ENCODE measurements around the gene ARRB1. TPM values are rescaled to one million over a fixed set of nuclear protein-coding genes. Genes with fewer than 3 reads are reported as not detected.

The ARRB1 gene
- total and polyA plus RNA-seq, 7 experiments from 2014 or later = 7.5 to 104 (median 58.0) TPM

GRCh38 chr11:75267171-75267970, 84.1 kb downstream of the ARRB1 start:
- Mint-ChIP-seq H3K27ac (peak overlapping the region in 3 of 9 donors; percentile 43 to 87 (median 78)), H3K4me3 (no peak overlapping the region), H3K4me1 (peaks cover 18 to 46% (median 35%) of the 10 kb centered on the region in 7 donors), H3K9me3 (peaks cover 0 to 2% (median 0%) of the 10 kb centered on the region in 11 donors), H3K36me3 (peaks cover 0 to 29% (median 4%) of the 10 kb centered on the region in 5 donors), H3K27me3 (no peaks in the 10 kb centered on the region)
- ATAC-seq = no peak
- no peaks in the 10 kb centered on the region for H3K27me3 ChIP-seq (ENCODE audit: control insufficient read depth in 2 of 2, insufficient read depth in 2 of 2, low read length in 2 of 2)
- no peak overlapping the region for H3K4me3 ChIP-seq (ENCODE audit: low read length)
- DNase-seq = no peak
- H3K4me1 ChIP-seq (ENCODE audit: control insufficient read depth in 2 of 2, insufficient read depth in 2 of 2, low read length in 2 of 2) = peaks cover 1 to 20% of the 10 kb centered on the region in 2 donors
- H3K9me3 ChIP-seq (ENCODE audit: control insufficient read depth in 2 of 3, low read length in 3 of 3) = no peaks in the 10 kb centered on the region
- CTCF ChIA-PET = no interaction called here
- no peak overlapping the region for H3K27ac ChIP-seq (ENCODE audit: low read depth, low read length)
- POLR2A ChIA-PET = interaction anchor here (1.2 kb wide), 1 partner anchor 127 kb away, joined by 3 read pairs; no protein-coding TSS in a partner anchor
- peaks cover 0 to 38% (median 0%) of the 10 kb centered on the region in 3 experiments for H3K36me3 ChIP-seq (ENCODE audit: control insufficient read depth in 2 of 3, insufficient read depth in 3 of 3, low read length in 3 of 3)
- intact Hi-C loops (cut with micrococcal nuclease) = no loop called here

GRCh38 chr11:75265851-75266531, 85.5 kb downstream of the ARRB1 start:
- POLR2A ChIA-PET = interaction anchor here (0.8 kb wide), 1 partner anchor 9 kb away, joined by 5 read pairs; no protein-coding TSS in a partner anchor
- peak; percentile 41 for ATAC-seq
- H3K27ac Mint-ChIP-seq = peak overlapping the region; percentile 23 to 87 (median 69)

GRCh38 chr11:75264971-75265370, 86.5 kb downstream of the ARRB1 start:
- no peaks in the 10 kb centered on the region for H3K9me3 ChIP-seq (ENCODE audit: control insufficient read depth in 2 of 3, low read length in 3 of 3)
- Mint-ChIP-seq H3K27ac (peak overlapping the region in 8 of 9 donors; percentile 18 to 87 (median 82)), H3K36me3 (peaks cover 0 to 20% (median 0%) of the 10 kb centered on the region in 5 donors), H3K4me1 (peaks cover 26 to 55% (median 45%) of the 10 kb centered on the region in 7 donors), H3K27me3 (no peaks in the 10 kb centered on the region), H3K4me3 (no peak overlapping the region), H3K9me3 (peaks cover 0 to 2% (median 0%) of the 10 kb centered on the region in 11 donors)
- intact Hi-C loops (cut with micrococcal nuclease) = no loop called here
- H3K36me3 ChIP-seq (ENCODE audit: control insufficient read depth in 2 of 3, insufficient read depth in 3 of 3, low read length in 3 of 3) = peaks cover 0 to 27% (median 0%) of the 10 kb centered on the region in 3 experiments
- peak overlapping the region; percentile 18 for H3K27ac ChIP-seq (ENCODE audit: low read depth, low read length)
- H3K27me3 ChIP-seq (ENCODE audit: control insufficient read depth in 2 of 2, insufficient read depth in 2 of 2, low read length in 2 of 2) = no peaks in the 10 kb centered on the region
- DNase-seq (no peak), ATAC-seq (no peak)
- no peak overlapping the region for H3K4me3 ChIP-seq (ENCODE audit: low read length)
- POLR2A ChIA-PET = interaction anchor here (0.6 to 4.6 kb wide), 2 partner anchors 9 kb away, joined by 3 to 104 read pairs; no protein-coding TSS in a partner anchor
- peaks cover 19 to 35% of the 10 kb centered on the region in 2 donors for H3K4me1 ChIP-seq (ENCODE audit: control insufficient read depth in 2 of 2, insufficient read depth in 2 of 2, low read length in 2 of 2)
- CTCF ChIA-PET = interaction anchor here (1.0 to 5.3 kb wide), 3 partner anchors 9 to 14 kb away, joined by 3 to 45 read pairs (median 5); no protein-coding TSS in a partner anchor

More at GRCh38 chr11:75265851-75266531, 85.5 kb downstream of the ARRB1 start:
- peaks cover 0 to 28% (median 0%) of the 10 kb centered on the region in 3 experiments for H3K36me3 ChIP-seq (ENCODE audit: control insufficient read depth in 2 of 3, insufficient read depth in 3 of 3, low read length in 3 of 3)
- no peak for DNase-seq
- intact Hi-C loops (cut with micrococcal nuclease) = no loop called here
- no peaks in the 10 kb centered on the region for H3K27me3 Mint-ChIP-seq
- peaks cover 12 to 25% of the 10 kb centered on the region in 2 donors for H3K4me1 ChIP-seq (ENCODE audit: control insufficient read depth in 2 of 2, insufficient read depth in 2 of 2, low read length in 2 of 2)
- H3K27me3 ChIP-seq (ENCODE audit: control insufficient read depth in 2 of 2, insufficient read depth in 2 of 2, low read length in 2 of 2) = no peaks in the 10 kb centered on the region
- H3K9me3 ChIP-seq (ENCODE audit: control insufficient read depth in 2 of 3, low read length in 3 of 3) = no peaks in the 10 kb centered on the region
- H3K4me3 ChIP-seq (ENCODE audit: low read length) = no peak overlapping the region
- peak overlapping the region; percentile 18 for H3K27ac ChIP-seq (ENCODE audit: low read depth, low read length)
- H3K9me3 Mint-ChIP-seq = peaks cover 0 to 2% (median 0%) of the 10 kb centered on the region in 11 donors
- peaks cover 0 to 23% (median 3%) of the 10 kb centered on the region in 5 donors for H3K36me3 Mint-ChIP-seq
- CTCF ChIA-PET = interaction anchor here (1.0 to 5.3 kb wide), 3 partner anchors 8 to 15 kb away, joined by 3 to 45 read pairs (median 5); no protein-coding TSS in a partner anchor
- H3K4me3 Mint-ChIP-seq = peak overlapping the region in 1 of 10 donors; percentile 16
- peaks cover 21 to 48% (median 39%) of the 10 kb centered on the region in 7 donors for H3K4me1 Mint-ChIP-seq

DNA sequence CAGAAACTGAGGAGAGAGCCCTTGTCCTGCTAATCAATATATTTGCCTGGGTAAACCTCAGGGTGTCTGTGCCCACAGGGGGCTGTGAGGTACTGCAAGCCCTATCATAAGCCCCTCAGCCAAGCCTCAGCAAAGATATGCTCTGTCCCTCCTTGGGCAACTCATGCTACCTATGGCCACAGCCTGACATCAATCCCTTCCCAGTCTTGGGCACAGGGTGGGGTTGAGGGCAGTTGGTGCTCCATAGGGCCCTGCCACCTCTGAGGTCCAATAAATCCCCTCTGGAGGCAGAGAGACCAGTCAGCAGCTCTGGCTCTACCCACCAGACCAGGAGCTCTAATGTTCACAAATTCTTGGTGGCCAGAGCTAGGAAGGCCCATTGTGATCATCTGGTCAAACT, 87.1 kb downstream of the ARRB1 start:
- H3K4me3 Mint-ChIP-seq = peak overlapping the region in 3 of 10 donors; percentile 15 to 55 (median 29)
- H3K4me1 Mint-ChIP-seq = peaks cover 26 to 61% (median 51%) of the 10 kb centered on the region in 7 donors
- H3K4me1 ChIP-seq (ENCODE audit: control insufficient read depth in 2 of 2, insufficient read depth in 2 of 2, low read length in 2 of 2) = peaks cover 19 to 41% of the 10 kb centered on the region in 2 donors

DNA sequence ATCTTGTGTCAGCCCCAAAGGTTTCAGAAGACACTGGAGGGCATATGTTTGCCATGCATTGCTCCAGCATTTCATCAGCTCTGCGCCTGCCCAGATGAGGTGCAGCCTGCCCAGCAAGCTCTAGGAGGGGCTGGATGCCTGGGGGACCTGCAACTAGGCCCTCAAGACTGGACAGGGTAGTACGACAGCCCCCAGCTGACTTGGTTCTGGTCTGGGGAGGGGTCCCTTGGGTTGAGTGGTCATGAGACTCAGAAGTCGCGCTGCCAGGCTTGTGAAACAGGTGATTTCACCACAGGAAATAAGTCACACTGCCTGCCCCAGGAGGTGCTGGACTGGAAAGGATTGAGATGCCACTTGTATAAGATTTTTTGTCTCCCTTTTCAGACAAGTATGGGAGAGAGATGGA, 87.5 kb downstream of the ARRB1 start:
- Mint-ChIP-seq H3K4me3 (peak overlapping the region in 6 of 10 donors; percentile 9 to 55 (median 20)), H3K4me1 (peaks cover 26 to 62% (median 52%) of the 10 kb centered on the region in 7 donors), H3K36me3 (peaks cover 0 to 20% (median 0%) of the 10 kb centered on the region in 5 donors), H3K9me3 (peaks cover 0 to 5% (median 0%) of the 10 kb centered on the region in 11 donors), H3K27ac (peak overlapping the region; percentile 18 to 87 (median 59)), H3K27me3 (peaks cover 0 to 2% (median 0%) of the 10 kb centered on the region in 5 donors)
- Histone ChIP-seq H3K36me3 (ENCODE audit: control insufficient read depth in 2 of 3, insufficient read depth in 3 of 3, low read length in 3 of 3) (peaks cover 0 to 19% (median 0%) of the 10 kb centered on the region in 3 experiments), H3K27me3 (ENCODE audit: control insufficient read depth in 2 of 2, insufficient read depth in 2 of 2, low read length in 2 of 2) (no peaks in the 10 kb centered on the region), H3K9me3 (ENCODE audit: control insufficient read depth in 2 of 3, low read length in 3 of 3) (no peaks in the 10 kb centered on the region), H3K4me3 (ENCODE audit: low read length) (no peak overlapping the region), H3K4me1 (ENCODE audit: control insufficient read depth in 2 of 2, insufficient read depth in 2 of 2, low read length in 2 of 2) (peaks cover 19 to 41% of the 10 kb centered on the region in 2 donors), H3K27ac (ENCODE audit: low read depth, low read length) (peak overlapping the region; percentile 33)
- ATAC-seq = peak; percentile 35
- ChIA-PET POLR2A (interaction anchor here (4.6 kb wide), 1 partner anchor 10 kb away, joined by 104 read pairs; no protein-coding TSS in a partner anchor), CTCF (interaction anchor here (4.4 to 5.3 kb wide), 2 partner anchors 7 to 13 kb away, joined by 19 to 45 read pairs; no protein-coding TSS in a partner anchor)
- intact Hi-C loops (cut with micrococcal nuclease) = no loop called here
- no peak for DNase-seq

More for the DNA sequence above, 87.1 kb downstream of the ARRB1 start:
- Mint-ChIP-seq H3K27me3 (peaks cover 0 to 2% (median 0%) of the 10 kb centered on the region in 5 donors), H3K27ac (peak overlapping the region; percentile 18 to 87 (median 79)), H3K9me3 (peaks cover 0 to 5% (median 0%) of the 10 kb centered on the region in 11 donors), H3K36me3 (peaks cover 0 to 20% (median 0%) of the 10 kb centered on the region in 5 donors)
- ATAC-seq = no peak
- no peak overlapping the region for H3K4me3 ChIP-seq (ENCODE audit: low read length)
- intact Hi-C loops (cut with micrococcal nuclease) = no loop called here
- ChIA-PET POLR2A (interaction anchor here (4.6 kb wide), 1 partner anchor 9 kb away, joined by 104 read pairs; no protein-coding TSS in a partner anchor), CTCF (interaction anchor here (1.3 to 5.3 kb wide), 2 partner anchors 9 to 14 kb away, joined by 3 to 45 read pairs; no protein-coding TSS in a partner anchor)
- H3K9me3 ChIP-seq (ENCODE audit: control insufficient read depth in 2 of 3, low read length in 3 of 3) = no peaks in the 10 kb centered on the region
- DNase-seq = no peak
- H3K27me3 ChIP-seq (ENCODE audit: control insufficient read depth in 2 of 2, insufficient read depth in 2 of 2, low read length in 2 of 2) = no peaks in the 10 kb centered on the region
- peaks cover 0 to 21% (median 0%) of the 10 kb centered on the region in 3 experiments for H3K36me3 ChIP-seq (ENCODE audit: control insufficient read depth in 2 of 3, insufficient read depth in 3 of 3, low read length in 3 of 3)
- peak overlapping the region; percentile 33 for H3K27ac ChIP-seq (ENCODE audit: low read depth, low read length)

All from naive thymus-derived CD4-positive, alpha-beta T cell (primary cell).